ENCODE measurements around the gene SLIRP.
"Not testable (repeated sequence)": the region's sequence is repeated elsewhere in the genome, so short reads cannot be mapped to it uniquely, and the experiment has no call there.

The SLIRP gene

GRCh38 chr14:77746064-77746702 lies 38.3 kb downstream of the SLIRP start:
- DNase-seq (ENCODE audit: low read depth), result no peak

GRCh38 chr14:77747425-77747824 lies 39.5 kb downstream of the SLIRP start:
- DNase-seq (ENCODE audit: low read depth), result not testable (repeated sequence)

- DNase-seq (ENCODE audit: low read depth), result no peak
These were observed 44.4 kb downstream of the SLIRP start for GRCh38 chr14:77752266-77752665.

- no peak for DNase-seq (ENCODE audit: low read depth)
These were observed 45.1 kb downstream of the SLIRP start for GRCh38 chr14:77752799-77753516.

GRCh38 chr14:77760381-77761204 lies 52.7 kb downstream of the SLIRP start, which contains the start of gene SNW1:
TSS of gene SNW1 (minus strand) at chr14:77761156. CDS start at chr14:77761127, 29 bp downstream.
- DNase-seq (ENCODE audit: low read depth), result no peak

- DNase-seq (ENCODE audit: low read depth), result peak; percentile 79
These were observed 53.5 kb downstream of the SLIRP start for GRCh38 chr14:77761205-77761931.

GRCh38 chr14:77763316-77763715 lies 55.4 kb downstream of the SLIRP start:
- no peak for DNase-seq (ENCODE audit: low read depth)

- DNase-seq (ENCODE audit: low read depth), result no peak
These were observed 56.1 kb downstream of the SLIRP start for GRCh38 chr14:77763978-77764377.
